ENCODE results near the gene NGEF.
A peak's percentile ranks its signal among the peaks of the same experiment; 100 is the strongest.

NGEF gene

DNA sequence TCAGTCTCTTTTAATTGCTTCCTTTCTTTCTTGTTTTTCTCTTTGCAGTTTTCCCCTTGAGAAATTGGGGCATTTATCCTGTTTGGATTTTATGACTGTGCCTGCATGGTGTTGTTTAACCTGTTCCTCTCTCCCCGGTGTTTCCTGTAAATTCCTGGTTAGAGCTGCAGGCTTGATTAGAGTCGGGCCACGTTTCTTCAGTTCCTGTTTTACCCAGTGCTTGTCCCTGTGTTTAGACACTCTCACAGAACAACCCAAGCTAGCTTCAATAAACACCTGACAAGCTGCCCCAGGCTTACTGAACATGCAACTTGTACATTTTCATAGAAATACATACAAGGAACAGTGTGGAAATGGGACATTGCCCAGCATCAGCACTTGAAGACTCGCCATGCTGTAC, 53.9 kb downstream of the NGEF start:
- DNase-seq: peak; percentile 14

DNA sequence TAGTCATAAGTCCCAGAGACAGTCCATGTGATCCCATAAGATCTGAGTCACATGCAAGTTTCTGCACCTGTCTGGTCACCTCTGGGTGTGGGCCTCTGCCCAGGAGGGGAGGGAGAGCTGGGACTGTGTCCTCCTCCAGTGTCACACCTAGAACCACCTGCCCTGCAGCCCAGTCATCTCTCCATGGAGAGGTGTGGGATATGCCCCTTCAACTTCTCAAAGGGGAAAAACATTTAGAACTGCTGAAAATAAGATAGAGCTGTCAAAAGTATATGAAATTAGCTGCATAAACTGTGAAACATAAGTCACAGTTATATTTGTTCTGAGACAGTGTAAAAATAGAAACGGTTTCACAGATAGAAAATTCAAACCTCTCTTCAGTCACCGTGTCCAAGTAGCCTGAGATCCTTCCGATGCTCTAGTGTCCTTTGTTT, 55.4 kb downstream of the NGEF start:
- DNase-seq: no peak

DNA sequence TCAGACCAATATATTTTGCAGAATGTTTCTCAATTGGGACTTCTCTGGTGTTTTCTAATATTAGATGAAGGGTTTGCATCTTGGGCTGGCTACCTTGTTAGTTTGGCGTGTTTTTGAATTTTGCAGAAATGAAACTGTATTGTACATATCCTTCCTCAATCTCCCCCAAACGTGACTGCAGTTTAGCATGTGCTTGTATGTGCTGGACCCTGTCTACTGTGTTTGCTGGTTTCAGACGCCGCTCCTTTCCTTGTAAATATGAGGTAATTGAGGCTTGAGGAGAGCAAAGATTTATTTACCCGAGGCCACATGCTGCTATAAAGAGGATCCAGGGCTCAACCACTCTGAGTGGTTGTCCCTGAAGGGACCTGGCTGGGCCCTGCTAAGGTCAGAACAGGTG, 57.2 kb downstream of the NGEF start:
- no peak for DNase-seq

DNA sequence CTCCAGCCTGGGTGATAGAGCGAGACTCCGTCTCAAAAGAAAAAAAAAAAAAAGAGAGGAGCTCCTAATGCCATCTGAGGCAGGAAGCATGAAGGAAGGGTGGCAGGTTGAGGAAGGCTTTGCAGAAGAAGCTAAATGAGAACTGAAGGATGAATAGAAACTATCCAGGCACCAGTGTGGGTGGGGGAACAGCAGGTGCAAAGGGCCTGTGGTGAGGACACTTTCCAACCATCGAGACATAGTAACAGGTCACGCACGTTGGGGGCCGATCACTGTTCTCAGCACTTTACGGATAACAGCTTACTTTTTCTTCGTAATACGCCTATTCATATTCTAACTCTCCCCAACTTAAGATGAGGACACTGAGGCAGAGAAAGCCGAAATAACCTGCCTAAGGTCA, 58.4 kb downstream of the NGEF start:
- DNase-seq: no peak

DNA sequence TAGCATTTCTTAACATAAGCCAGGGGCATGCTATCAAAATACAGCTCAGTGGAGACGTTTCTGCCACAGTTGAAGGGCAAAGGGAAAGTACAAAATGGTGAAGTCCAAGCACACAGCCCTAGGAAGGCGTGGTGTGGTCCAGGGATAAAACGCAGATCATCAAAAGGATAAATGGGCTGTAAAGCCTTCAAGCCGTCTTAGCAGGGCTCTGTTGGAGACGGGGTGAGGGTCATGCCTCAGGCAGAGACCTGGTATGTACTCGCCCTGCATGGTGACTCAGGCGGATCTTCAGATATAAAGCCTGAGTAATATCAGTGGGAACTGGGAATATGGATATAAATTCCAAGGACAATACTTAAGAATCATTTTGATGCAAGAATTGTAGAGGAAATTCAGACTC, 61.2 kb downstream of the NGEF start:
- peak; percentile 85 for DNase-seq

DNA sequence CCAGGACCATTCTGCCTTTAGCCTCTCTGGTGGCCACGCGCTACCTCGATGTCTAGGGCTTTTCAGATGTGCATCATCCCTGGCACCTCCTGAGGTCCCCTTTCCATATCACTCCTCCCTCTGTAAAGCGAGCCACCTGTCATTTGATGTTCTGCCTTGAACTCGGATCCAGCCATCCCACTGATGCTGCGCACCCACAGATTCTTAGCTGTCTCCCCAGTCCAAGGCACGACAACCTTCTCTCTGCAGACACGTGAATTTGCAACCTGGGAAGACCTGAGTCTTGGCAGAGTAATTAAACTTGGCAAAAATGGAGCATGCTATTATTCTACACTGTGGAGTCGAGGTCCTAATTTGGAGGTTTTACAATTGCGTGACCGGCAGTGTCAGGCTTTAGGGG, 61.9 kb downstream of the NGEF start:
- DNase-seq: no peak

DNA sequence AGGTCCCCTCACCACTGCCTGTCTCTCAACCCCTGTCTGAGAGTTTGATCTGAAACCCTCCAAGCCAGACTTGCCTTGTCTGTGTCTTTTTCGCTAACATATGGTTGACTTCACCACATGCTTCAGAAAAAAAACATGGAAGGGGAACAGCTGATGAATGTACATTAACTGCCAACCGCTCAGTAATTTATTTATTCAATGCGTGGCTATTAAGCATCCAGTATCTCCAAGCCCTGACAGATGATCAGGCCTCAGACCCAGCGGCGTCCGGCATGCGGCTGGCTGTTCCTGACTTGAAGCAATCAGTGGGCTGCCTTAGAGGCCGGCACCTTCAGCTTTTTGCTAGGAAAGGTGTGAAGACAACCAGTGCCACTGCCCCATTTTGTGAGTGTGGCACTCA, 62.3 kb downstream of the NGEF start:
- no peak for DNase-seq

DNA sequence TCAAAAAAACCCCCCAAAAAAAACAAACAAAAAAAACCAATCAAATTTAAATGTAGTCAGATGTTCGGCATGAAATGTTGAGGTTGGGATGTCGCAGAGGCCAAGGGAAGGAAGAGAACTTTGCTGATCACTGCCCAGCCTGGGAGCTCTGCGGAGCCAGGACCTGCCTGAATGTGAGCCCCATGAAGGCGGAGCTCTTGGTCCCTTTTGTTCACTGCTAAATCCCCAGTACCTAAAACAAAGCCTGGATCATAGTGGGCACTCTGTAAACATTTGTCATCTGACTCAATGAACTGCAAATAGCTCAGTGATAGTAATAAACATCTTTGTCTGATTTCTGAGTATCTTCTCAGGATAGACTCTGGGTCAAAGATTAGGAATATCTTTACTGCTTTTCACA, 64.0 kb downstream of the NGEF start:
- no peak for DNase-seq

DNA sequence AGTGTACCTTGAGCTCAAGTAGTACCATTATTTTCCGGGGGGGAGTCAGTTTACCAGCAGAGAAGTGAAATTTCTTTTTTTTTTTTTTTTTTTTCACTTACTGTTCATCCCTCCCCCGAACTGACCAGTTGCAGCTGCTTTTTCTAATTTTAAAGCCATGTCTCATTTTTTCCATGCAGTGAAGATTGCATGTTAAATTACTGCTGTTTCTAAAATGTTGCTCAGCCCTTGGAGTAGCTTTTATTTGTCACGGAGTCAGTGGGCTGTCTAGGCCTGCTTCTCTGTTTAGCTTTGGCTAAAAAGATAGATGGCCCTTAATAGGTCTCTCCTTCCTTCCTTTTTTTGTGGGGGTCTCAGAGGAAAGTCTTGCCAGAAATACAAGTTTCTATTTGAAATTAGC, 70.2 kb downstream of the NGEF start:
- DNase-seq: no peak

DNA sequence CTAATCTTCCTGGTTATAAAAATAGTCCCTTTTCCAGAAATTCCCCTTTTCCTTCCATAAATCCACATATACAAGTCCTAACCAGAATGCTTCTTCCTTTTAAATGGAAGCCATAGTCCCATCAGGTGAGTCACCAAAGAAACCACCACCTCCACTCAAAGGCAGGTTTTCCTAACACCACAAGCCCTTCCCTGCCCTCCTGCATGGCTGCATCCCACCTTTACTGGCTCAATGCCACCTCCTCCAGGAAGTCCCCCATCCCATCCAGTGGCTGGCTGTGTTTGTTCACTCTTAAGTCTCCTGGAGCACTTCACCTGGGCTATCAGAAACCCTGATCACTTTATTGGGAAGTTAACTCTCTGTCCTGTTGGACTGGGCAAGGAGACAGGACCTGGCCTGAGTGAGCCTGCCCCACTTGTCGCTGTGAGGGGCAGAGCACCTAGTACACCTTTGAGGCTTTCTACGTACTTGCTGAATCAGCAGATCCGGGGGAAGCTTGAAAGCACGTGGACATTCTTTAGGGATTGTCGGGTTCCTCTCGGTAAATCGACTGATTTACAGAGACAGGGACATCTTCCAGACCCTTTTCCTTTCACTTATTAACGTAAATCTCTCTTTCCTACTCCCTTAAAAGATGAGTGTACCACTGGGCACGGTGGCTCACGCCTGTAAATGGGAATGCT, 71.0 kb downstream of the NGEF start:
- DNase-seq: no peak

DNA sequence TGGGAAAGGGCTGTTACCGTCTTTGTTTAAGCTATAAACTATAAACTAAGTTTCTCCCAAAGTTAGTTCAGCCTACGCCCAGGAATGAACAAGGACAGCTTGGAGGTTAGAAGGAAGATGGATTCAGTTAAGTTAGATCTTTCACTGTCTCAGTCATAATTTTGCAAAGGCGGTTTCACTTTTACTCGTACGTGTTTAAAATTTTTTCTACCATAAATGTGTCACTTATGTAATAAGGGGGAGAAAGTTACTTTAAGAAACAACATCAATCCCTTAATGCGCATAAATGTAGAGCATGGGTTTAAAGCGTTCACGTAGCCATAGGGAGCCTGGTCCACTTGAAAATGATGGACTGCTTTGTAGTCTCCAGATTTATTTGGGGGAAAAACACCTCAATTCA, 71.7 kb downstream of the NGEF start:
- DNase-seq: no peak

DNA sequence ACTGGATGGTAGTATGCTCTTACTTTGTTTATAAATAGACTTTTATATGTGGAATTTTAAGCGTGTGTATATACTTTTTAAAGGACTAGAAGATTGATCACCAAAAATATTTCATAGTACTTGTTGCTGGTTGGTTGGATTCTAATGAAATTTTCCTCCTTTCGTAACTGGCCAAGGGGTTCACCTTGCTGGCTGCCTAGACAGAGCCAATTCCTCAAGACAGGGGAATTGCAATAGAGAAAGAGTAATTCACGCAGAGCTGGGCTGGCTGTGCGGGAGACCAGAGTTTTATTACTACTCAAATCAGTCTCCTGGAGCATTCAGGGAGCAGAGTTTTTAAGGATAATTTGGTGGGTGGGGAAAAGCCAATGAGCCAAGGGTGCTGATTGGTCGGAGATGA, 72.3 kb downstream of the NGEF start:
- no peak for DNase-seq

DNA sequence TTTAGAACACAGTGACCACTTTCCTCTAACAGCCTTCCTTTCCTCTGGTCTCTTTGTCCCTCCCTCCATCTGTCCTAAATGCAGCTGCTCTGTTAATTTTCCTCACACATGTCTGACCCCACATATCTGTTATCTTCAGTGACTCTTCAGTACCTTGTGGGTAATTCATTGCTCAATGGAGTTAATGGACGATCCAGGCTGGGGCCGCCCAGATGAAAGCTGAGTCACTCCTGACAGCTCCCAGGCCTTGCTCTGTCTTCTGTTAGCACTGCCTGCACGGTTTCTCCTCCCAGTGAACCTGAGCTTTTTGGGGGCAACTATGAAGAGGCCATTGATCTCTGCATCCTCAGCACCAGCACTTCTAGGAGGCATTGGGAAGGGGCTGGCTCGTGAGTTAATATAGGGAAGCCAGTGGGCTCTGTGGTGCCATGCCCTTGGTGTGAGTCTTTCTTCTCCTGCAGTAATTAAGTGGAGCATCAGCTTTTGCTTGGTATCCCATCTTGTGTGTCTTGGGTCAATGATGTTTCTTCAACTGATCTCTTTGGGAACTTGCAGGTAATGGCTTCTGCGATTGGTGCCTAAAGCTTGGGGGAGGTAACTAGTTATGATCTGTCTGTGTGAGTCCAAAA, 75.7 kb downstream of the NGEF start:
- peak; percentile 82 for DNase-seq

DNA sequence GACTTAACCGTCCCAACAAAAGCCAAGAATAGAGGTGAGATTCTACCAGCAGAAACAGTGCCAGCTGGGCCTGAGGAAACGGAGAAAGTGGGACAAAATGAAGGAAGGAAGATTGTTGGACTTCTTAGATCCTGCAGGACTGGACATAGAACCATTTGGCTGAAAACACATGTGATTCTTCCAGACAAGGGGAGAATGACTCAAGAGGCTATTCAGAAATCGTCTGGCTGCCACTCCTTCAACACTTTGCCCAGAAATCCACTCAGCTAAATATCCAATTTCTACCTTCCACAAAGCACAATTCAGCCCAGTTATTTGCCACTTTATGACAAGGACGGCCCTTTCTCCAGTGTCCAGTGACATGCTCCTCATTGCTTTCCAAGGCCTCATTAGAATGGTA, 81.4 kb downstream of the NGEF start:
- no peak for DNase-seq

DNA sequence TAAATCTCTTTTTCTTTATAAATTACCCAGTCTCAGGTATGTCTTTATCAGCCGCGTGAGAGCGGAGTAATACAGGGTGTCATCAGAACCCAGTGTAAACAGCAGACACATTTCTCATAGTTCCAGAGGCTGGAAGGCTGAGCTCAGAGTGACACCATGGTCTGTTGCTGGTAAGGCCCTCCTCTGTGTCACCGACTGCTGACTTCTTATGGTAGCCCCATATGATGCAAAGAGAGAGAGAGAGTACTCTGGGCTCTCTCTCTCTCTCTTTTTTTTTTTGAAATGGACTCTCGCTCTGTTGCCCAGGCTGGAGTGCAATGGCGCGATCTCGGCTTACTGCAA, 83.0 kb downstream of the NGEF start:
- DNase-seq: no peak

DNA sequence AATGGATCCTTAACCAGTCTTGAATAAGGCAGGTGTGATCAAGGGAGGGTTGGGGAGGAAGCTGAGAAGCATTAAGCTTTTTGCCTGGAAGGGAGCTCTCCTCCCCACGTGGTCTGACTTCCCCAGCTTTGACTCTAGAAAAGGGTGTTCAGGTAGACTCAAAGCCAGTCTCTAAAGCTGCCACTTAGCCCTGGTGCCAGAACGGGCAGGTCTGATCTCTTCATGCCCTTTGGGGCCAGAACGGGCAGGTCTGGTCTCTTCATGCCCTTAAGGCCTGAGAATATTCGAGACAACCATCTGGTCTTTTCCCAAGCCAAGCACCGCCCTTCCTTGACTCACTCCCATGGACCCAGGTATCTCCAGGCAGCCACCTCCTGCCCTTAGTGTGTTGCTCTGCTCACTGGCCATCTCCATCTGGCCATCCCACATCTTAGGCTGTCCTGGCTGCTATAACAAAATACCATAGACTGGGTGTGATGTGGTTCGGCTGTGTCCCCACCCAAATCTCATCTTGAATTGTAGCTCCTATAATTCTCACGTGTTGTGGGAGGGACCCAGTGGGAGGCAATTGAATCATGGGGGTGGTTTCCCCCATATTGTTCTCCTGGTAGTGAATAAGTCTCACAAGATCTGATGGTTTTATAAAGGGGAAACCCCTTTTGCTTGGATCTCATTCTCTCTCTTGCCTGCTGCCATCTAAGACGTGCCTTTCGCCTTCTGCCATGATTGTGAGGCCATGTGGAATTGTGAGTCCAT, 83.6 kb downstream of the NGEF start:
- DNase-seq: no peak

DNA sequence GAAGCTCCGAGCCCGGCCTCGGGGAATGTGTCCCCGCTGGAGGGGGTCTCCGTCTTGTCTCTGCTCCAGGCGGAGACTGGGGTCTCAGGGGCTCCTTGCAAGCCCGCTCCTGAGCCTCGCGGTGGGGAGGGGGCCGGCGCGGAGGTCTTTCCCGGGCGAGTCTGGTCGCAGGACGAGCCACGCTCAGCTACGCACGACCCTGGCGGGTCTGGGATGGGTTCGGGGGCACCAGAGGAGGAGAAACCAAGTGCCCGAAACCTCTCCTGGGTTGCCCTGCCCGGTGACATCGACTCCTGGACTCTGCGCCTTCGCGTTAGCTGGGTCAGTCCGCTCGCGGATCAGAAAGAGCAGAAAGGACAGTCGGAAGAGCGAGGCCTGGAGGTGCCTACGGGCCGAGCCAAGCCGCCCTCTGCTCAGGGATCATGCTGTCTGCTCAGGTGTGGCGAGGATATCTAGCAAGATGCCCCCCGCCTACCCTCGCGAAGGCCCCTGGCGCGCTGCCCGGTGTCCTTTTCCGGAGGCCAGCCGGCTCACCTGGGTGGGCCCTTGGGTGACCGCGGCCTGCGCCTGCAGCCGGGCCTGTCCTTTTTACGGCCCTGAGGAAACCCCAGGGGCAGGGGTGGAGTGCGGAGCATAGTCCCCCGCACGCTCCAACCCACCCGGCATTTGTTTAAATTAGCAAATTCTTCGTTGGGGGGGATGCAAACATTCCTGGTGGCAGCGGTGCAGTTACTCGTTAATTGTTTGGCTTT, 84.3 kb downstream of the NGEF start:
- no peak for DNase-seq

DNA sequence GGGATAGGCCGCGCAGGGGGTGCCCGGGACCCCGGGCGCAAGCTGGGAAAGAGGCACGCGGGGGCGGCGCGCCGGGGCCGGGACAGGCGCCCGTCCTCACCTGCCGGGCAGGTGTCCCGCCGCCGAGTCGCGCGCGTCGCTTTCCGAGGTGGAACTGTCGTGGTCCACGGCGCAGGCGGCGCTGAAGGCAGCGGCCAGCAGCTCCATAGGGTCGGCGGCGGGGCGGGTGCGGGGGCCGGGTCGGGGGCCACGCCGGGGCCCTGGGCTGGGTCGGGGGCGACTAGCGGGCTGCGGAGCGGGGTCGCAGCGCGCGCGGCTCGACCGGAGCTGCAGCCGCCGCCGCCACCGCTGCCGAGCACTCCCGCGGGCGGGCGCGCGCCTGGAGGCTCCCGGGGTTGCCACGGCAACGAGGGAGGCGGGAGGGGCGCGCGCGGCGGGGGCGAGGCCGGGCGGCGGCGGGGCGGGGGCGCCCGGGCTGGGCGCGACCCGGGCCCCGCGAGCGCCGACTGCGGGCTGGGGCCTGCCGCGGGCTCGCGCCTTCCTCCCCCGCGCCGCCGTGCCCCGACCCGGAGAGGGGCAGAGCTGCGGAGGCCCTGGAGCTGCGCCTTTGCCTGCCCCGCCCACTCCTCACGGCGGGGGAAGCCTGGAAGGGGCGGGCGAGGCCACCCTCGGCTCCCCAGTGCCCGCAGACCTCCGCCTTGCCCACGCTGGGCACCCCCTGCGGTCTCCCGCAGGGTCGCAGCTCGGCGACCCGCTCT, 85.1 kb downstream of the NGEF start:
- no peak for DNase-seq

DNA sequence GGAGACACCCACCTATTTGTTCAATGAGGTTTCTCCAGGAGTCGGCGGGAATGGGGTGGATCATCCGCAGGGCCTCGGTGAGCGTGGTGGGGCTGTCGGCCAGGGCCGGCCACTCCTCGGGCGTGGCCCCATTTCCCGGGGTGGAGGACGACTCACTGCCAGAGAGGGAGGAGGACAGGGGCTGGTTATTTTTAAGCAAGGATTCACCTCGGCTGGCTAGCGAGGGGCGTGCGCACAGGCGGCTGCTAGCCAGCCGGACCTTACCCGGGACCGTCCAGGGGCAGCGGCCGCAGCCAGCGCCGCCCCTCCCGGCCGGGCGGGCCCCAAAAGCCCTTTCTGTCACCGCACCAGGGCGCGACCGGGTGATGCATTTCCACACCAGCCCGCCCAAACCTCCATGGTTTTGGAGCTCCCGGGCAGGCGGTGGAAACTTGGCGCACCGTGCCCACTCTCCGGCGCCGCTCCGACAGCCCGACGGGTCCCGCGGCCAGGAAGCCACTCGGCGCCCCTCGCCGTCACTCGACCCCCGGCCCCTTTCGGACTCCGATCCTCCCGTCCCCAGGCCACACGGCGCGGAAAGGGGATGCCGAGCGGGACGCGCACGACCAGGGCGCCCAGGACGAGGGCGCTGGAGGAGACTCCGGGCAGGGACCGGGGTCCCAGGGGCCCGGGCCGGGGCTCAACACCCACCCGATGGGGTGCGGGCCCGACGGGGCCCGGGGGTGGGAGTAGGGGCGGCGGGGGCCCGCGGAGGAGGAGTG, 85.8 kb downstream of the NGEF start:
- DNase-seq: no peak

DNA sequence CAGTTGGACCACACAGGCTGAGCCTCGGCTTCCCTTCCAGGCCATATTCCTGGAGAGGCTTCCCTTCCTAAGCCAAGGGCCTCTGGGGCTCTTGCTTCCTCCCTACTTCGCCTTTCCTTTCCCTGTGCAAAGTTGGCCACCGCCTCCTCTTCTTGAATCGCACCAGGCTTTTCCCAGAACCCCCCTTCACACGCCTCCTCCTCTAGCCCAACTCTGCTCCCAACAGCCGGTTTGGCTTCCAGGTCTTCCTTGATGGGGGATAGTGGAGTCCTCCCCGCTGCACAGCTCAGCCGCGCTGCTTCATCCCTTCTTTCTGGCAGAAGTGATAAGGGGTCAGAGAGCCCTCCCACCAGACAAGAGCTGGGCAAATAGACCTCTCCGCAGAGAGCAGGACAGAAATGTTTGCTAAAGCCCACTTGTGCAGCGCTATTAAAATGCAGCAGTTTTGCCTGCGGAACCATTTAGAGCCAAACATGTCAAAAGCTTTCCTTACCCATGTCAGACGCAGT, 86.6 kb downstream of the NGEF start:
- DNase-seq: no peak

DNA sequence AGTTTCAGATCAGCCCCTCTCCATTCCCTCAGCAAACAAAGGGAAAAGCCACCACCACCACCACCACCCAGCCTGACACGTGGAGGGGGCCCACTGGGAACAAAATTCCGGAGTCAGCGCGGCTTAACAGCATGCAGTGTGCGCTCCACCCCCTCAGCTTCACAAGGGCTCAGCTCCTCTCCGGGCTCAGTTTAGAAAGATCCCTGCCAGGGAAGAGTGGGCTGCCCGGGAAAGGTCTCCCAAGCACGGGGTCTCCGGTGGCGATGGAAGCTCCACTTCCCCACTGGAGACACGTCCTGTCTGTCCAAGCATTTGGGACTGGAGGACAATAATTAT, 87.3 kb downstream of the NGEF start:
- DNase-seq: no peak

Data from islet precursor cell (in vitro differentiated cells).